H9 (cell line): ENCODE data around the gene STK17B. TPM values are rescaled to one million over a fixed set of nuclear protein-coding genes. Genes with fewer than 3 reads are reported as not detected.

Experiments
- DNase-seq: peaks from one replicate; pipeline ENCODE4 v3.0.0-alpha.2; 2017
- H2AFZ ChIP-seq: one replicate; pipeline ENCODE4 v1.6.1; 2013; ENCODE audit warnings: mild to moderate bottlenecking, low read length, control low read depth, moderate library complexity
- H2AK5ac ChIP-seq: 2 replicates; pipeline ENCODE4 v1.6.1; 2013; ENCODE audit warnings: low read length, control low read depth, mixed read lengths; ENCODE audit not compliant: insufficient read length
- H2BK120ac ChIP-seq: one replicate; pipeline ENCODE4 v1.6.1; 2013; ENCODE audit warnings: low read depth, mild to moderate bottlenecking, low read length, control low read depth, inconsistent platforms; ENCODE audit not compliant: poor library complexity, severe bottlenecking
- H2BK12ac ChIP-seq: 2 replicates; pipeline ENCODE4 v1.6.1; 2013; ENCODE audit warnings: low read length, control low read depth, mixed read lengths, low read depth; ENCODE audit not compliant: insufficient read length
- H2BK15ac ChIP-seq: 2 replicates; pipeline ENCODE4 v1.6.1; 2013; ENCODE audit warnings: low read depth, low read length, control low read depth
- H2BK20ac ChIP-seq: one replicate; pipeline ENCODE4 v1.6.1; 2013; ENCODE audit warnings: low read depth, mild to moderate bottlenecking, low read length, control low read depth, inconsistent platforms; ENCODE audit not compliant: poor library complexity, severe bottlenecking
- H2BK5ac ChIP-seq: 2 replicates; pipeline ENCODE4 v1.6.1; 2013; ENCODE audit warnings: low read length, control low read depth, mixed read lengths; ENCODE audit not compliant: insufficient read length
- H3K14ac ChIP-seq: 2 replicates; pipeline ENCODE4 v1.6.1; 2013; ENCODE audit warnings: low read length, control low read depth; ENCODE audit not compliant: insufficient read depth
- H3K18ac ChIP-seq: 2 replicates; pipeline ENCODE4 v1.6.1; 2013; ENCODE audit warnings: low read depth, mild to moderate bottlenecking, mixed read lengths, low read length, control low read depth; ENCODE audit not compliant: insufficient read length
- H3K23ac ChIP-seq: 2 replicates; pipeline ENCODE4 v1.6.1; 2013; ENCODE audit warnings: low read length, control low read depth, mixed read lengths, low read depth; ENCODE audit not compliant: insufficient read length
- H3K23me2 ChIP-seq: 2 replicates; pipeline ENCODE4 v1.6.1; 2013; ENCODE audit warnings: low read depth, mild to moderate bottlenecking, mixed read lengths, low read length, control low read depth; ENCODE audit not compliant: insufficient read length, poor library complexity, severe bottlenecking
- H3K27ac ChIP-seq: 2 replicates; pipeline ENCODE4 v1.5.1; 2013; ENCODE audit warnings: low read length, control low read depth, mixed read lengths, low read depth; ENCODE audit not compliant: insufficient read length
- H3K27me3 ChIP-seq: 2 replicates; pipeline ENCODE4 v1.6.1; 2013; ENCODE audit warnings: low read length, control low read depth, inconsistent platforms; ENCODE audit not compliant: insufficient read depth
- H3K4ac ChIP-seq: 2 replicates; pipeline ENCODE4 v1.6.1; 2013; ENCODE audit warnings: low read depth, mild to moderate bottlenecking, control low read depth, inconsistent platforms, low read length, moderate library complexity
- H3K4me1 ChIP-seq: 2 replicates; pipeline ENCODE4 v1.6.1; 2013; ENCODE audit warnings: low read length, control low read depth, inconsistent platforms; ENCODE audit not compliant: insufficient read depth
- H3K4me2 ChIP-seq: 2 replicates; pipeline ENCODE4 v1.6.1; 2013; ENCODE audit warnings: low read length, control low read depth, mixed read lengths; ENCODE audit not compliant: insufficient read length, insufficient read depth
- H3K56ac ChIP-seq: 2 replicates; pipeline ENCODE4 v1.6.1; 2013; ENCODE audit warnings: low read depth, mild to moderate bottlenecking, mixed read lengths, low read length, control low read depth; ENCODE audit not compliant: insufficient read length
- H3K79me1 ChIP-seq: 2 replicates; pipeline ENCODE4 v1.6.1; 2013; ENCODE audit warnings: low read depth, mild to moderate bottlenecking, moderate library complexity, low read length, control low read depth, inconsistent platforms; ENCODE audit not compliant: insufficient read depth, poor library complexity, severe bottlenecking
- H3K79me2 ChIP-seq: 2 replicates; pipeline ENCODE4 v1.6.1; 2013; ENCODE audit warnings: low read length, control low read depth, inconsistent platforms; ENCODE audit not compliant: insufficient read depth
- H3K9ac ChIP-seq: 2 replicates; pipeline ENCODE4 v1.6.1; 2013; ENCODE audit warnings: low read length, control low read depth, mixed read lengths; ENCODE audit not compliant: insufficient read length; ENCODE audit errors: extremely low read depth
- H3K9me3 ChIP-seq: one replicate; pipeline ENCODE4 v1.6.1; 2013; ENCODE audit warnings: low read depth, low read length, inconsistent platforms; ENCODE audit not compliant: control insufficient read depth
- H3T11ph ChIP-seq: one replicate; pipeline ENCODE4 v1.6.1; 2013; ENCODE audit warnings: mild to moderate bottlenecking, low read length, control low read depth, inconsistent platforms
- H4K20me1 ChIP-seq: one replicate; pipeline ENCODE4 v1.6.1; 2013; ENCODE audit not compliant: control insufficient read depth, insufficient read length, insufficient read depth
- H4K5ac ChIP-seq: 2 replicates; pipeline ENCODE4 v1.6.1; 2013; ENCODE audit warnings: low read depth, mild to moderate bottlenecking, mixed read lengths, low read length, control low read depth; ENCODE audit not compliant: insufficient read length
- H4K8ac ChIP-seq: replicated peaks from 2 replicates; pipeline ENCODE4 v1.6.1; 2013; ENCODE audit warnings: low read length, control low read depth, mixed read lengths, low read depth; ENCODE audit not compliant: insufficient read length
- H4K91ac ChIP-seq: 2 replicates; pipeline ENCODE4 v1.6.1; 2013; ENCODE audit warnings: low read depth, mild to moderate bottlenecking, moderate library complexity, mixed read lengths, low read length, control low read depth; ENCODE audit not compliant: insufficient read length
- H3K27ac Mint-ChIP-seq, 3 experiments: 2 replicates in 2 of 3; 3 replicates in 1 of 3; pipeline ENCODE4 v1.8.0; 2020 to 2021; ENCODE audit warnings: mixed read lengths in 3 of 3, mild to moderate bottlenecking in 1 of 3, moderate library complexity in 1 of 3
- H3K27me3 Mint-ChIP-seq: 2 replicates; pipeline ENCODE4 v1.8.0; 2021; ENCODE audit warnings: low read depth, mild to moderate bottlenecking, moderate library complexity, mixed read lengths
- H3K36me3 Mint-ChIP-seq, 3 experiments: 2 replicates in 2 of 3; 3 replicates in 1 of 3; pipeline ENCODE4 v1.8.0; 2020 to 2021; ENCODE audit warnings: low read depth in 3 of 3, mixed read lengths in 3 of 3; ENCODE audit not compliant: insufficient read depth in 1 of 3
- H3K4me1 Mint-ChIP-seq, 2 experiments: 2 replicates each; pipeline ENCODE4 v1.8.0; 2020; ENCODE audit warnings: mixed read lengths in 2 of 2
- H3K4me3 Mint-ChIP-seq, 2 experiments: 2 replicates in 1 of 2; 3 replicates in 1 of 2; pipeline ENCODE4 v1.8.0; 2020 to 2021; ENCODE audit warnings: mild to moderate bottlenecking in 2 of 2, mixed read lengths in 2 of 2, moderate library complexity in 1 of 2
- H3K9me3 Mint-ChIP-seq, 2 experiments: 2 replicates in 1 of 2; 3 replicates in 1 of 2; pipeline ENCODE4 v1.8.0; 2020; ENCODE audit warnings: mild to moderate bottlenecking in 2 of 2, mixed read lengths in 2 of 2, moderate library complexity in 1 of 2
- WGBS: extraction: QIAGEN DNeasy Blood & Tissue Kit; methylation state at CpG from one replicate; pipeline ENCODE4 v1.1.7; 2013; ENCODE audit warnings: missing lambda C conversion rate, low lambda C conversion rate, mixed read lengths; ENCODE audit not compliant: insufficient read length; ENCODE audit errors: extremely low coverage; 5-methylcytosine and 5-hydroxymethylcytosine counted together
- total RNA-seq: library from RNA; stranded (reverse); gene quantifications from 2 replicates; pipeline ENCODE4 v1.2.1, GENCODE V29; 2021
- TF ChIP-seq, protein P1 (sequence below): fragments of 200-600 bp; sonication (generic); conservative IDR thresholded peaks from 3 replicates; pipeline ENCODE4 v1.8.0; 2021; ENCODE audit warnings: antibody characterized with exemption, mild to moderate bottlenecking

STK17B gene
- total RNA-seq, 1 experiment from 2014 or later: 6.1 TPM

DNA sequence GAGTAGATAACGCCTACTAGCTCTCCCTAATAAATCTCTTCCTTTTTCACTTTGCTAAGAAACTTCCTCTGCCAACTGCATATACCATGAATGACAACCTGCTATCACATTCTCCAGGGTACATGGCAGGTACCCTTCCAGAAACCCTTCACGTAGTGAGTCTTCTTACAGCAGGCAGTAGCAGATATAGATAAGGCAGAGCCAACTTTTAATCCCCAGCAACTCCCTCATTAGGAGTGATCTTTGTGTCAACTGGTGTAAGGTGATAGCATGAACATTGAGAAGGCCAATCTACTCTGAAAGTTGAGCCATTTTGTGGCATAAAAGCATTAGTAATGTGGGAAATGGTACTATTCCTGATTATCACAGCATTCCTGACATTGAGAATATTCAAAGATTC, 5.7 kb upstream of the STK17B start:
- H3K18ac ChIP-seq: no peak overlapping the region
- H4K20me1 ChIP-seq: no peaks in the 10 kb centered on the region
- H2BK20ac ChIP-seq: no peak overlapping the region
- H3K79me1 ChIP-seq: no peaks in the 10 kb centered on the region
- H4K8ac ChIP-seq: no peak overlapping the region
- H3K27ac Mint-ChIP-seq: no peak overlapping the region
- H4K5ac ChIP-seq: no peak overlapping the region
- H3K56ac ChIP-seq: no peak overlapping the region
- no peaks in the 10 kb centered on the region for H3K79me2 ChIP-seq
- no peak overlapping the region for H3K27ac ChIP-seq
- H3K4me1 Mint-ChIP-seq: peaks cover 5 to 6% of the 10 kb centered on the region in 2 experiments; a peak in 3 of 4 replicates
- no peak overlapping the region for H2BK15ac ChIP-seq
- no peak overlapping the region for H2AK5ac ChIP-seq
- H2BK12ac ChIP-seq: no peak overlapping the region
- no peaks in the 10 kb centered on the region for H3K36me3 Mint-ChIP-seq
- H2BK5ac ChIP-seq: no peak overlapping the region
- H3K4ac ChIP-seq: no peak overlapping the region
- no peak overlapping the region for H2BK120ac ChIP-seq
- H3K27me3 Mint-ChIP-seq: peaks cover 16% of the 10 kb centered on the region
- no peak overlapping the region for H3K14ac ChIP-seq
- no peak overlapping the region for H3K9ac ChIP-seq
- WGBS: no CpG with 5 or more reads among the region's 2 CpGs
- no peak for DNase-seq
- H3K4me2 ChIP-seq: no peak overlapping the region
- no peaks in the 10 kb centered on the region for H3K9me3 ChIP-seq
- no peaks in the 10 kb centered on the region for H3K27me3 ChIP-seq
- TF ChIP-seq, protein P1, sequence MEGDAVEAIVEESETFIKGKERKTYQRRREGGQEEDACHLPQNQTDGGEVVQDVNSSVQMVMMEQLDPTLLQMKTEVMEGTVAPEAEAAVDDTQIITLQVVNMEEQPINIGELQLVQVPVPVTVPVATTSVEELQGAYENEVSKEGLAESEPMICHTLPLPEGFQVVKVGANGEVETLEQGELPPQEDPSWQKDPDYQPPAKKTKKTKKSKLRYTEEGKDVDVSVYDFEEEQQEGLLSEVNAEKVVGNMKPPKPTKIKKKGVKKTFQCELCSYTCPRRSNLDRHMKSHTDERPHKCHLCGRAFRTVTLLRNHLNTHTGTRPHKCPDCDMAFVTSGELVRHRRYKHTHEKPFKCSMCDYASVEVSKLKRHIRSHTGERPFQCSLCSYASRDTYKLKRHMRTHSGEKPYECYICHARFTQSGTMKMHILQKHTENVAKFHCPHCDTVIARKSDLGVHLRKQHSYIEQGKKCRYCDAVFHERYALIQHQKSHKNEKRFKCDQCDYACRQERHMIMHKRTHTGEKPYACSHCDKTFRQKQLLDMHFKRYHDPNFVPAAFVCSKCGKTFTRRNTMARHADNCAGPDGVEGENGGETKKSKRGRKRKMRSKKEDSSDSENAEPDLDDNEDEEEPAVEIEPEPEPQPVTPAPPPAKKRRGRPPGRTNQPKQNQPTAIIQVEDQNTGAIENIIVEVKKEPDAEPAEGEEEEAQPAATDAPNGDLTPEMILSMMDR: no peak
- no peaks in the 10 kb centered on the region for H3K23me2 ChIP-seq
- H3T11ph ChIP-seq: no peak overlapping the region
- no peak overlapping the region for H3K4me3 Mint-ChIP-seq
- no peaks in the 10 kb centered on the region for H3K9me3 Mint-ChIP-seq
- no peak overlapping the region for H4K91ac ChIP-seq
- H3K4me1 ChIP-seq: no peaks in the 10 kb centered on the region
- H3K23ac ChIP-seq: no peak overlapping the region
- H2AFZ ChIP-seq: no peak overlapping the region
